GM06990 (cell line): ENCODE measurements around the gene RNF40.

Experiments used
- DNase-seq: peaks from one replicate; pipeline ENCODE4 v3.0.0-alpha.2; 2011; ENCODE audit not compliant: insufficient read length; ENCODE audit errors: extremely low read depth
- H3K27me3 ChIP-seq: replicated peaks from 2 replicates; pipeline ENCODE4 v1.6.0; 2011; ENCODE audit warnings: low read length; ENCODE audit not compliant: control insufficient read depth, insufficient read depth
- H3K36me3 ChIP-seq: 2 replicates; pipeline ENCODE4 v1.5.1; 2011; ENCODE audit warnings: low read length; ENCODE audit not compliant: control insufficient read depth, insufficient read depth
- H3K4me3 ChIP-seq: replicated peaks from 2 replicates; pipeline ENCODE4 v1.5.1; 2011; ENCODE audit warnings: low read depth, mild to moderate bottlenecking, control low read depth, low read length
- CTCF ChIP-seq: IDR thresholded peaks from 2 replicates; pipeline ENCODE4 v1.5.1; 2011; ENCODE audit warnings: low read length, control low read depth, mild to moderate bottlenecking, inconsistent platforms; ENCODE audit not compliant: insufficient read depth, poor library complexity, severe bottlenecking

RNF40 gene

GRCh38 chr16:30737794-30738648, 24.1 kb upstream of the RNF40 start:
- no peaks in the 10 kb centered on the region for H3K27me3 ChIP-seq
- TF ChIP-seq CTCF: no peak
- H3K36me3 ChIP-seq: peaks cover 49% of the 10 kb centered on the region
- no peak overlapping the region for H3K4me3 ChIP-seq
- DNase-seq: no peak

GRCh38 chr16:30738984-30739951, 22.9 kb upstream of the RNF40 start:
- DNase-seq: no peak
- Histone ChIP-seq H3K4me3 (no peak overlapping the region), H3K36me3 (peaks cover 46% of the 10 kb centered on the region), H3K27me3 (no peaks in the 10 kb centered on the region)
- no peak for TF ChIP-seq CTCF

- DNase-seq: no peak
- no peaks in the 10 kb centered on the region for H3K27me3 ChIP-seq
- no peak overlapping the region for H3K4me3 ChIP-seq
- H3K36me3 ChIP-seq: peaks cover 45% of the 10 kb centered on the region
- no peak for TF ChIP-seq CTCF
Observed at GRCh38 chr16:30740364-30741251, 21.5 kb upstream of the RNF40 start.

- no peak for TF ChIP-seq CTCF
- no peak overlapping the region for H3K4me3 ChIP-seq
- peaks cover 42% of the 10 kb centered on the region for H3K36me3 ChIP-seq
Observed at GRCh38 chr16:30741461-30741914, 20.6 kb upstream of the RNF40 start.

GRCh38 chr16:30743716-30744115, 18.4 kb upstream of the RNF40 start:
- Histone ChIP-seq H3K4me3 (no peak overlapping the region), H3K27me3 (no peaks in the 10 kb centered on the region), H3K36me3 (peaks cover 26% of the 10 kb centered on the region)
- no peak for TF ChIP-seq CTCF
- no peak for DNase-seq

More at GRCh38 chr16:30741461-30741914, 20.6 kb upstream of the RNF40 start:
- no peak for DNase-seq
- no peaks in the 10 kb centered on the region for H3K27me3 ChIP-seq
